Adrenal gland (tissue), 5 donors: ENCODE results near the gene WWTR1.

Source experiments
- CTCF ChIP-seq, 6 experiments: fragments of 450-650 bp in 4 of 6; fragments of 200-600 bp in 2 of 6; sonication (generic) in 1 of 6; IDR thresholded peaks; 1 replicate in 5 of 6; 2 replicates in 1 of 6; pipeline versions ENCODE4 v1.5.1 to v1.8.0; 2016 to 2021; ENCODE audit warnings: antibody characterized with exemption in 6 of 6, mild to moderate bottlenecking in 2 of 6, moderate library complexity in 1 of 6
- POLR2A ChIP-seq, 2 donors: fragments of 450-650 bp; IDR thresholded peaks; one replicate each; pipeline ENCODE4 v1.6.1; 2017; ENCODE audit warnings: antibody characterized with exemption in 2 of 2, mild to moderate bottlenecking in 2 of 2, moderate library complexity in 1 of 2
- donor health status: DM: no; HTN: no; CAD: no.

GRCh38 chr3:149588909-149589308, 68.9 kb downstream of the WWTR1 start:
- TF ChIP-seq POLR2A (IDR thresholded peaks at IDR 0.05) = no peak
- no peak for TF ChIP-seq CTCF (IDR thresholded peaks at IDR 0.05)
